Lower leg skin (tissue), 3 donors: ENCODE results near the gene SEMA5B.

Source experiments
- CTCF ChIP-seq, 3 donors: fragments of 450-650 bp; IDR thresholded peaks; one replicate each; pipeline ENCODE4 v1.5.1; 2016; ENCODE audit warnings: antibody characterized with exemption in 3 of 3, mild to moderate bottlenecking in 3 of 3, moderate library complexity in 2 of 3
- POLR2A ChIP-seq, 2 donors: fragments of 450-650 bp; IDR thresholded peaks; one replicate each; pipeline ENCODE4 v1.6.1; 2016 to 2017; ENCODE audit warnings: antibody characterized with exemption in 2 of 2, mild to moderate bottlenecking in 1 of 2, moderate library complexity in 1 of 2

- TF ChIP-seq CTCF (IDR thresholded peaks at IDR 0.05), result no peak
- no peak for TF ChIP-seq POLR2A (IDR thresholded peaks at IDR 0.05)
Observed at GRCh38 chr3:122988508-122988907, 39.1 kb downstream of the SEMA5B start.
